HEK293T (cell line): ENCODE results near the gene NOL4L.

ENCODE experiments used
- ARNT ChIP-seq: fragments of 450-650 bp; IDR thresholded peaks from 2 replicates; pipeline ENCODE4 v1.6.1; 2017; ENCODE audit warnings: mild to moderate bottlenecking
- BHLHE40 ChIP-seq: fragments of 450-650 bp; IDR thresholded peaks from 2 replicates; pipeline ENCODE4 v1.6.1; 2016; ENCODE audit warnings: mild to moderate bottlenecking, moderate library complexity, borderline replicate concordance
- ELF4 ChIP-seq: fragments of 450-650 bp; IDR thresholded peaks from 2 replicates; pipeline ENCODE4 v1.6.1; 2017; ENCODE audit warnings: antibody characterized with exemption
- FOXA1 ChIP-seq: fragments of 450-650 bp; IDR thresholded peaks from 2 replicates; pipeline ENCODE4 v1.6.1; 2016; ENCODE audit warnings: mild to moderate bottlenecking
- FOXM1 ChIP-seq: fragments of 450-650 bp; IDR thresholded peaks from 2 replicates; pipeline ENCODE4 v1.6.1; 2017; ENCODE audit warnings: mild to moderate bottlenecking, borderline replicate concordance
- HDGF ChIP-seq: fragments of 450-650 bp; IDR thresholded peaks from 2 replicates; pipeline ENCODE4 v1.6.1; 2017; ENCODE audit warnings: antibody characterized with exemption, borderline replicate concordance
- LEF1 ChIP-seq: fragments of 450-650 bp; IDR thresholded peaks from 2 replicates; pipeline ENCODE4 v1.6.1; 2017; ENCODE audit warnings: mild to moderate bottlenecking, borderline replicate concordance
- NFRKB ChIP-seq: fragments of 450-650 bp; IDR thresholded peaks from 2 replicates; pipeline ENCODE4 v1.6.1; 2016; ENCODE audit warnings: mild to moderate bottlenecking, moderate library complexity
- PKNOX1 ChIP-seq: fragments of 450-650 bp; IDR thresholded peaks from 2 replicates; pipeline ENCODE4 v1.6.1; 2016
- SP1 ChIP-seq: fragments of 450-650 bp; IDR thresholded peaks from 2 replicates; pipeline ENCODE4 v1.6.1; 2017
- SUZ12 ChIP-seq: fragments of 450-650 bp; IDR thresholded peaks from 2 replicates; pipeline ENCODE4 v1.6.1; 2016; ENCODE audit warnings: mild to moderate bottlenecking
- ZNF384 ChIP-seq: fragments of 450-650 bp; IDR thresholded peaks from 2 replicates; pipeline ENCODE4 v1.6.1; 2016

GRCh38 chr20:32436142-32436861 lies 148.8 kb downstream of the NOL4L start:
- TF ChIP-seq ELF4 (no peak), HDGF (no peak), ZNF384 (no peak), NFRKB (no peak), ARNT (no peak), SUZ12 (no peak), BHLHE40 (no peak), SP1 (no peak), LEF1 (no peak), FOXA1 (no peak), FOXM1 (no peak), PKNOX1 (no peak)
